GM18870 (cell line): ENCODE measurements around the gene FAM20A.
"Not testable (repeated sequence)": the region's sequence is repeated elsewhere in the genome, so short reads cannot be mapped to it uniquely, and the experiment has no call there.

Source experiments
- ATAC-seq: cut with Tn5 transposase; IDR thresholded peaks from one replicate; pipeline ENCODE4 v1.9.1; 2021; ENCODE audit warnings: moderate library complexity; ENCODE audit not compliant: unreplicated experiment

The FAM20A gene

DNA sequence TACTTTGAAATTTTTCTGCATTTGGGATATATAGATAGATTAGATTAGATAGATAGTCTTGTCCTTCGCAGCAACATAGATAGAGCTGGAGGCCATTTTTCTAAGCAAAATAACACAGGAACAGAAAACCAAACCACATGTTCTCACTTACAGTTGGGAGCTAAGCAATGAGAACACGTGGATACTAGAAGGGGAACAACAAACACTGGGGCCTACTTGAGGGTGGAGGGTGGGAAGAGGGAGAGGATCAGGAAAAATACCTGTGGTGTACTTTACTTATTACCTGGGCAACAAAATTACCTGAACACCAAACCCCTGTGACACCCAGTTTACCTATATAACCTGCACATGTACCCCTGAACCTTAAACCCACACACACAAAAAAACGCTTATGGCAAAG, 74.6 kb downstream of the FAM20A start:
- ATAC-seq, result no peak

DNA sequence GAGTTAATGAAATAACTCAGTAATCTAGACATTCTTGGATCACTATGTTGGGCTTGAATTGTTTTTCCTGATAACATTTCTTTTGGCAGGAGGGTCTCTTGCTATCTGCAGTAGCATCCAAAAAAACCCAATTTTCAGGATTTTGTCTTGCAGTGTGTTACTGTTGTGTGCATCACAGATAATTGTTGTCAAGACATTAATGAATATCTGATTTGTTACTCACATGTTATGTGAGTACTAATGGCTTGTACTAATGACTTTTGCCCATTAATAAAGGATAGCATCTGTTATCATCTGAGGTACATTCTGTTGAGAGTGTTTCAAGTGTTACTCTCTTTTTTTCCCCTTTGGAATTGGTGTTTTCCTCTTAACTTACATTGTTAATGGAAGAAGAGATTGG, 78.9 kb downstream of the FAM20A start:
- ATAC-seq, result no peak

DNA sequence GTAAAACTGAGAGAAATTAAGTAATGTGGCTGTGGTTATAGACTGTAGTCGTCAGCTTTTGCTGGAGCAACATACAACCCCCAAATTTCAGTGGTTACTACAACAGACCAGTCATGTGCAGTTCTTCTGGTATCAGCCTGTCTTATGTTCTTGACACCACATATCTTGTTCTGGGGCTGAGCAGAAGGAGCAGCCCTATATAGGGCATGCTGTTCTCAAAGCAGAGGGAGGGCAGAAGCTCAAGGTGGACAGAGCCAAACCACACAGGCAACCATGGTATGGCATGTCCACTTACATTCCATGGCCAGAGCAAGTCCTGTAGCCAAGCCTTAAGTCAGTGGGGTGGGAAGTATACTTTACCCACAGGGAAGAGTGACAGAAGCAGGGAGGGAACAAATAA, 81.3 kb downstream of the FAM20A start:
- ATAC-seq, result no peak

GRCh38 chr17:68519051-68519450, 82.1 kb downstream of the FAM20A start:
- ATAC-seq, result not testable (repeated sequence)

DNA sequence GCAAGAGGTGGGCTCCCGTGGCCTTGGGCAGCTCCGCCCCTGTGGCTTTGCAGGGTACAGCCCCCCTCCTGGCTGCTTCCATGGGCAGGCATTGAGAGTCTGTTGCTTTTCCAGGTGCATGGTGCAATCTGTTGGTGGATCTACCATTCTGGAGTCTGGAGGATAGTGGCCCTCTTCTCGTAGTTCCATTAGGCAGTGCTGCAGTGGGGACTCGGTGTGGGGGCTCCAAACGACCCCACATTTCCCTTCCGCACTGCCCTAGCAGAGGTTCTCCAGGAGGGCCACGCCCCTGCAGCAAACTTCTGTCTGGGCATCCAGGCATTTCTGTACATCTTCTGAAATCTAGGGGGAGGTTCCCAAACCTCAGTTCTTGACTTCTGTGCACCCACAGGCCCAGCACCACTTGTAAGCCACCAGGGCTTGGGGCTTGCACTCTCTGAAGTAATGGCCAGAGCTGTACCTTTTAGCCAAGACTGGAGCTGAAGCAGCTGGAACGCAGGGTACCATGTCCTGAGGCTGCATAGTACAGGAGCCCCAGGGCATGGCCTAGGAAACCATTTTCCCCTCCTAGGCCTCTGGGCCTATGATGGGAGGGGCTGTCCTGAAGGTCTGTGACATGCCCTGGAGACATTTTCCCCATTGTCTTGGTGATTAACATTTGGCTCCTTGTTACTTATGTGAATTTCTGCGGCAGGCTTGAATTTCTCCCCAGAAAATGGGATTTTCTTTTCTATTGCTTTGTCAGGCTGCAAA, 82.9 kb downstream of the FAM20A start:
- ATAC-seq, result no peak

DNA sequence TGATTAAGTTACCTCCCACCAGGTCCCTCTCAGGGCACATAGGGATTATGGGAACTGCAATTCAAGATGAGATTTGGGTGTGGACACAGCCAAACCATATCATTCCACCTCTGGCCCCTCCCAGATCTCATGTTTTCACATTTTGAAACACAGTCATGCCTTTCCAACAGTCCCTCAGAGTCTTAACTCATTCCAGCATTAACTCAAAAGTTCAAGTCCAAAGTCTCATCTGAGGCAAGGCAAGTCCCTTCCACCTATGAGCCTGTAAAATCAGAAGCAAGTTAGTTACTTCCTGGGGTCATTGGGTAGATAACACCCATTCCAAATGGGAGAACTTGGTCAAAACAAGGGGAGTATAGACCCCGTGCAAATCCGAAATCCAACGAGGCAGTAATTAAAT, 83.6 kb downstream of the FAM20A start:
- ATAC-seq, result not testable (repeated sequence)

- ATAC-seq, result no peak
Measured at GRCh38 chr17:68516732-68517131, 84.4 kb downstream of the FAM20A start.

GRCh38 chr17:68514831-68515635, 86.1 kb downstream of the FAM20A start:
- no peak for ATAC-seq

- ATAC-seq, result no peak
Measured at GRCh38 chr17:68513932-68514331, 87.2 kb downstream of the FAM20A start.

GRCh38 chr17:68512960-68513474, 88.2 kb downstream of the FAM20A start:
- ATAC-seq, result no peak

GRCh38 chr17:68512247-68512959, 88.8 kb downstream of the FAM20A start, which contains the start of gene PRKAR1A:
PRKAR1A (plus strand) TSS chr17:68512430; CDS start chr17:68515400, 2,970 bp downstream.
- ATAC-seq, result peak; percentile 87

DNA sequence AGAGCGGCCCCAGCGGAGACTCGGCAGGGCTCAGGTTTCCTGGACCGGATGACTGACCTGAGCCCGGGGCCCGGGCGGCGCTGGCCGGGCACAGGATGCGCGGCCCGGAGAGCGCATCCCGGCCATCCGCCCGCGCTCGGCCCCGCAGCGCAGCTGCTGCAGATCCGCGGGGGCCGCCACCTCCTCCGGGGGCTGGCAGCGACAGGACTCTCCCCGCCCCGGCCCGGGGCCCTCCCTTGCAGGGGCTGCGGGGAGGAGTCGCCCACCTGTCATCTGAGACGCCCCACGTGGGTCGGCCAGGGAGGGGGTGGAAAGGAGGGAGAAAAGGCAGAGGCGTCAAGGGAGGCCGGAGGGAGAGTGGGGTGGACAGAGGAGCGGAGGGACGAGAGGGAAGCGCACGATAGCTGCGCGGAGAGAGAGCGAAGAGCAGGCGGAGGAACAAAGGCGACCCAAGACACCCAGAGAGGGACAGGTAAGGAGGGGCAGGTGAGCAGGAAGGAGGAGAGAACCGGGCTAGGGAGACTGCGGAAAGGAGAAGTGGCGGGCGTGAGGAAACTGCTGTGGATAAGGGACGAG, 89.4 kb downstream of the FAM20A start:
- ATAC-seq, result peak; percentile 29

DNA sequence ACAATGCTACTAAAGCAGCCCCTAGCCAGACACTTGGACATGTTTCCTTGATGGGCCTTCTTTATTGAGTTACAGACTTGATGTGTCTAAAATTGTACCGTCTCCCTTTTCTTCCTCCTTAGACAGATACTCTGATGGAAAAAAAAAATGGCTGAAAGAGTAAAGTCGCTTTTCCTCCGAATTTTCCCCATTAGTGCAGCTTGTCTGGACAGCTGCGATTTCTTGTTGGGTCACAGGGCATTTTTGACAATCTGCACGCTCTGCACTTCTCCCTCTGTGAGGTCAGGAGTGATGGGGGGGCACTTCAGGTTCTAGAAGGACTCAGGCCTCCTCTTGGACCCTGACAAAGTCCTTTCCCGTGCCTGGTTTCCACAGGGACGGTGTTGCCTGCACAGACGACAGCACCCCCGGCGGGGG, 89.9 kb downstream of the FAM20A start:
- no peak for ATAC-seq

DNA sequence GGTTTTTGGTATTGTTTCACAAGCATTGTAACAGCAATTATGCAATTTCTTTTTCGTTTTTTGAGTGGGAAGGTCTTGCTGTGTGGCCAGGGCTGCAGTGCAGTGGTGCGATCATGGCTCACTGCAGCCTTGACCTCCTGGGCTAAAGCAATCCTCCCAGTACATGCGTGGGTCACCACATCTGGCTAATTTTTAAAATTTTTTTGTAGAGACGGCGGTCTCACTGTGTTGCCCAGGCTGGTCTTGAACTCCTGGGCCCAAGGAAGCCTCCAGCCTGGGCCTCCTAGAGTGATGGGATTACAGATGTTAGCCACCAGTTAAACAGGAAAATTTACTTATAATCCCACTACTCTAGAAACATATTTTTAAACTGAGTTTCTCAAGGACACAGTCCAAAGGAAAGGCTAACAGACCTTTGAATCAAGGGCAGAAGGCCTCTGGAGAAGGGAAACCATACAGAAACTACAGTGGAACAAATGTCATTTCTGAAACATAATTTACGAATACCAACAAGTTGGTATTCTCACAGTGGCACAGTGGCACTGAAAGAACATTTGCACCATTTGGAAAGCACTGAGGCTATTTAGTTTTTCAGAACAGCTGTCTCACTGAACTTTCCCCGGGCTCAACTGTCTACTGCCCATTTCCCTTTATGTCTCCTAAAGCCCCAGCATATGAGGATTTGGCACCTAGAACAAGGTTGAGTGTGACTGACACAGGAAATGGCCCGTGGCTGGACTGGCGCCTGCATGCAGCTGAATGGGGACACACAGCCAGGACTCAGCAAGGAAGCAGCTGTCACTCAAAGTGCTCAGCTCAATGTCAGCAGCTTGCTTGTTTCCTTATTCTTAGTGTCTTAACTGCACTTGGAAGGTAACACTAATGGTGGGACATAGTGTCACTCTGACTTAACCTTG, 91.8 kb downstream of the FAM20A start:
- ATAC-seq, result no peak

- ATAC-seq, result no peak
Measured at GRCh38 chr17:68507576-68507975, 93.6 kb downstream of the FAM20A start.

GRCh38 chr17:68505951-68506350, 95.2 kb downstream of the FAM20A start:
- no peak for ATAC-seq

GRCh38 chr17:68501074-68501473, 100.1 kb downstream of the FAM20A start:
- no peak for ATAC-seq

DNA sequence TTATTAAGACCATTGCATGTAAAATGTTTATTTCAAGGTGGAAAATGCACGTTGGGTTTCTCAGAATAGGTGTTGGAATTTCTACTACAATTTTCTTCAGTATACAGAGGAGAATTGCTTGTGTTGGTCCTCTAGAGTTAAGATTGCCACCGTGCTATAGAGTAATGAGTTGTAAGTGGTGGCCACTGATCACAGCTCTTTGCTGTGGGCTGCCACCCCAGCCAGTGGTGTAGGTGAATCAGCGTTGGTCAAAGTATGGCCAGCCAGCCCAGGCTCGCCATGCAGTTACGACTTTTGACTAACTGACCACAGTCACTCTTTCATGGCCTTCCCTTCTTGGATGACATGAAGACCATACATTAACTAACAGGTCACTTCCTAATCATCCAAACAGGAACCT, 101.6 kb downstream of the FAM20A start:
- no peak for ATAC-seq

DNA sequence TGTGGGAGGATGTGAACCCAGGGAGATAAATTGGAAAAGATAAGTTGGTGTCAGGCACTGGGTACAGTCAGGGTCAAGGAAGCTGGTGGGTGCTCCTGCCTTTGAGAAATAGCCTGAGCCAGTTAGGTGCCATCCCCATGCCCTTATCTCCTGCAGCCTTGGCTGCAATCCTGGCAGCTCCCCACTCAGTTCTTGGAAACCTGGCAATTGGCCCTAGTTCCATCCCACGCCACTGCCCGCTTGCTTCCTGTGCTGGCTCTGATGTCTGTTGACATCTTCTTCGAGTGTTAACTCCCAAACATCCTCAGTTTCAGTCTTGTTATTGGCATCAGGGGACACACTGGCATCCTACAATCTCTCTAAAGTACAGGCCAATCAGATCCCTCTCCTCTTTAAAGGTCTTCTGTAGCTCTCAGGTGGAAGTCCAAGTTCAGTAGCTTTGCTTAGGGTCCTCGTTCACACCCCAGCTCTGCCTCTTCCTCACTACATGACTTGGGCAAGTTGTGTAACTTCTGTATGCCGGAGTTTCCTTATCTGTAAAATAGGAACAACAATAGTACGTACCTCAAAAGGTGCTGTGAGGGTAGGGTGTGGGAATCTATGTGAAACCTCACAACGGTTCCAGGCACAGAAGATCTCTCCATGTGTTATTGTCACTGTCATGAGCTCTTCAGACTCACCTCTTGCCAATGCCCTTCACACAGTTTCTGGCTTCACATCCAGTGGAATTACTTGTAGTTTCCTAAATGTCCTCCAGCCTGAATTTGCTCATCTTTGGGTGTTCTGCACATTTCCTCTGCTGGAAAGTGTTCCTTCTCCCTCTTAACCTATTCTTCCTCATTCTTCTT, 102.5 kb downstream of the FAM20A start:
- peak; percentile 13 for ATAC-seq
